Ascending aorta (tissue), 2 donors: ENCODE measurements around the gene GATAD2B. TPM values are rescaled to one million over a fixed set of nuclear protein-coding genes. Genes with fewer than 3 reads are reported as not detected.

Experiments
- DNase-seq, 2 donors: peaks; one replicate each; pipeline ENCODE4 v3.0.0-alpha.2; 2019; ENCODE audit warnings: low spot score in 2 of 2
- H3K27ac ChIP-seq, 2 donors: fragments of 200-600 bp; sonication (generic); one replicate each; pipeline ENCODE4 v1.5.1; 2016 to 2017; ENCODE audit warnings: mild to moderate bottlenecking in 1 of 2
- H3K27me3 ChIP-seq: fragments of 200-600 bp; sonication (generic); one replicate; pipeline ENCODE4 v1.5.1; 2017
- H3K36me3 ChIP-seq, 2 donors: fragments of 200-600 bp; sonication (generic); one replicate each; pipeline ENCODE4 v1.5.1; 2016
- H3K4me1 ChIP-seq, 2 donors: fragments of 200-600 bp; sonication (generic); one replicate each; pipeline ENCODE4 v1.5.1; 2016 to 2017; ENCODE audit warnings: mild to moderate bottlenecking in 1 of 2
- H3K4me3 ChIP-seq, 2 donors: fragments of 200-600 bp; sonication (generic); one replicate each; pipeline ENCODE4 v1.5.1; 2016 to 2017; ENCODE audit warnings: mild to moderate bottlenecking in 1 of 2
- H3K9me3 ChIP-seq, 2 donors: fragments of 200-600 bp; sonication (generic); one replicate each; pipeline ENCODE4 v1.5.1; 2016
- CTCF ChIP-seq, 3 experiments: fragments of 200-600 bp in 2 of 3; fragments of 450-650 bp in 1 of 3; sonication (generic) in 2 of 3; IDR thresholded peaks; one replicate each; pipeline ENCODE4 v1.5.1; 2016 to 2019; ENCODE audit warnings: antibody characterized with exemption in 3 of 3, mild to moderate bottlenecking in 1 of 3, moderate library complexity in 1 of 3
- intact Hi-C: fragments of 100-400 bp; cut with DNase I; formaldehyde crosslinking; loops from one replicate; pipeline ENCODE4 v1.15.1; 2023
- total RNA-seq: library from RNA; depleted of rRNA; stranded (reverse); fragments of >200 nt; gene quantifications from one replicate; pipeline ENCODE4 v1.1.0, GENCODE V29; 2016

Gene GATAD2B
- total RNA-seq, 1 donor from 2014 or later = 9.5 TPM

DNA sequence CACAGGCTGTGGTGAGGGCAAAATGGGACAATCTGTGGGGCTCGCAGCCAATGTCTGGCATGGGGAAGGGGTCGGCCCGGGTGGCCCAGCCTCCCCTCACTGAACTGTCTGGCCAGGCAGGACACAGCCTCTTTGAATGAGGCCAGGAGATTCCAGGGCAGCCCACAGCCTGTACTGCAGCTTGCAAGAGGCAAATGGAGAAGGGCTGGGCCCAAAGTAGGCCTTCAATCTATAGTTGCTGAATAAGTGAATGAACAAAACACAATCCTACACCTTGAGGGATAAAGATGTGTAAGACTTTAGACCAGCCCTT is 124.3 kb downstream of the GATAD2B start:
- DNase-seq = no peak
- Histone ChIP-seq H3K36me3 (no peaks in the 10 kb centered on the region), H3K27me3 (no peaks in the 10 kb centered on the region), H3K4me1 (no peaks in the 10 kb centered on the region), H3K4me3 (no peak overlapping the region), H3K9me3 (no peaks in the 10 kb centered on the region), H3K27ac (no peak overlapping the region)
- intact Hi-C loops = loop anchor here (10.0 kb wide), 1 partner anchor 356 kb away; the partner anchor contains the start of gene NUP210L
- no peak for TF ChIP-seq CTCF (IDR thresholded peaks at IDR 0.05)

GRCh38 chr1:153796786-153797659 is 125.7 kb downstream of the GATAD2B start:
- Histone ChIP-seq H3K27me3 (no peaks in the 10 kb centered on the region), H3K36me3 (no peaks in the 10 kb centered on the region), H3K27ac (no peak overlapping the region), H3K4me3 (no peak overlapping the region), H3K4me1 (no peaks in the 10 kb centered on the region), H3K9me3 (no peaks in the 10 kb centered on the region)
- peak in 1 of 2 donors; percentile 89 for DNase-seq
- intact Hi-C loops = loop anchor here (2.0 to 10.0 kb wide), 2 partner anchors 190 to 358 kb away; partner anchors contain the start of genes NUP210L and RAB13
- TF ChIP-seq CTCF (IDR thresholded peaks at IDR 0.05) = peak; percentile 88 to 92 (median 90)

DNA sequence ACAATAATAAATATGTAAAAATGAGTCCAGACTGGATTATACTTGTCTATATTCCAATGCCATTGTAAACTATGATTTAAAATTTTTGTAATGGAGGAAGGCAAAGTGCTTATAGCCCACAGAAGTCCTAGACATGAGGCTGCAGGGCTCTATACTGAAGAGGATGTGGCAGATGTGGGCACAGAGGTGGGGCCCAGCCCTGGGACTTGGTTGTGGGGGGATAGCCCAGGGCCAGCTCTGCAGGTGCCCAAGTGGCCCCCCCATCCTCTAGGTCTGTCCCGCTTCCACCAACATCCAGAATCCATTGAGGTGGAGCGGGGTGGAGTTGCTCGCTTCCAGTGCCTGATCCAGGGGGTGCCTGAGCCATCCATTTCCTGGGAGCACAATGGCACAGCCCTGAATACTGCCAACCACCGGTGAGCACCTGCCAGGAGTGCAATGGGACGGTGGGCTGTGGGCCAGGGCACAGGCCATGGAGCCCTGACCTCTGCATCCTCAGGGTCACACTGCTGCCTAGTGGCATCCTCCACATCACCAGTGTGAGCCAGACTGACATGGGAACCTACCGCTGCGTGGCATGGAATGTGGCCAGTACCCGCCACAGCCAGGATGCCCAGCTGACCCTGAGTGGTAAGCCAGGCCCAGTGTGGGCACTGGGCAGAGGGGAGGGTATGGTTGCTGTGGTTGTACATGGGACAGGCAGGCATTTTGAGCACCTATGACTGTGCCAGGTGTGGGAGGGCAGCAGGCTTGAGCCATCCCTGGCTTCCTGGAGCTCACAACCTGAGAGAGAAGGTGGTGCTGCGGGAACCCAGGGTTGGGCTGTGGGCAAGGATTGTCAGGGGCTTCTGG is 126.6 kb downstream of the GATAD2B start:
- no peaks in the 10 kb centered on the region for H3K27me3 ChIP-seq
- peaks cover 0 to 5% of the 10 kb centered on the region in 2 donors for H3K4me1 ChIP-seq
- no peak overlapping the region for H3K27ac ChIP-seq
- H3K9me3 ChIP-seq = no peaks in the 10 kb centered on the region
- H3K36me3 ChIP-seq = no peaks in the 10 kb centered on the region
- no peak for TF ChIP-seq CTCF (IDR thresholded peaks at IDR 0.05)
- no peak overlapping the region for H3K4me3 ChIP-seq
- no peak for DNase-seq
- intact Hi-C loops = loop anchor here (2.0 to 10.0 kb wide), 2 partner anchors 191 to 359 kb away; partner anchors contain the start of genes NUP210L and RAB13

DNA sequence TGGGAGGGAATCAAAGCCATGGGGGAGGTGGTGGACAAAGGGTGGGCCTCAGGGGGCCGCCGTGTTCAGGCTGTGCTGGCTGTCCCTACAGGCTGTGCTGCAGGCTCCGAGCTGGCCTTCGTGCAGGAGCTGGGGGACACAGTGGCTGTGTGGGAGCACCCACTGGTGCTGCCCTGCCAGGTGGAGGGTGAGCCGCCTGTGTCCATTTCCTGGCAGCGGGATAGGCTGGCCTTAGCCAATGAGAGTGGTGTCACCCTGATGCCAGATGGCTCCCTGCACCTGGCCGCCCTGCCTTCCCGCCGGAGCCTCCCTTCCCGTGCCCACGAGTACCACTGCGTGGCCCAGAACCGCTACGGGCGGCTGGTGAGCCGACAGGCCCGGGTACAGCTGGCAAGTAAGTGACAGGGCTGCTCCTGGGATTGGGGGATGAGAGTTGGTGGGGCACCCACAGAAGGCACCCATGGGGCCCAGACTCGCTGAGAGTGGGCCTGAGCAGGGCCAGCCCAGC is 127.4 kb downstream of the GATAD2B start:
- Histone ChIP-seq H3K27me3 (no peaks in the 10 kb centered on the region), H3K4me1 (peaks cover 0 to 5% of the 10 kb centered on the region in 2 donors), H3K27ac (no peak overlapping the region), H3K9me3 (no peaks in the 10 kb centered on the region), H3K4me3 (no peak overlapping the region), H3K36me3 (no peaks in the 10 kb centered on the region)
- no peak for TF ChIP-seq CTCF (IDR thresholded peaks at IDR 0.05)
- no peak for DNase-seq
- intact Hi-C loops = loop anchor here (10.0 kb wide), 1 partner anchor 359 kb away; the partner anchor contains the start of gene NUP210L

DNA sequence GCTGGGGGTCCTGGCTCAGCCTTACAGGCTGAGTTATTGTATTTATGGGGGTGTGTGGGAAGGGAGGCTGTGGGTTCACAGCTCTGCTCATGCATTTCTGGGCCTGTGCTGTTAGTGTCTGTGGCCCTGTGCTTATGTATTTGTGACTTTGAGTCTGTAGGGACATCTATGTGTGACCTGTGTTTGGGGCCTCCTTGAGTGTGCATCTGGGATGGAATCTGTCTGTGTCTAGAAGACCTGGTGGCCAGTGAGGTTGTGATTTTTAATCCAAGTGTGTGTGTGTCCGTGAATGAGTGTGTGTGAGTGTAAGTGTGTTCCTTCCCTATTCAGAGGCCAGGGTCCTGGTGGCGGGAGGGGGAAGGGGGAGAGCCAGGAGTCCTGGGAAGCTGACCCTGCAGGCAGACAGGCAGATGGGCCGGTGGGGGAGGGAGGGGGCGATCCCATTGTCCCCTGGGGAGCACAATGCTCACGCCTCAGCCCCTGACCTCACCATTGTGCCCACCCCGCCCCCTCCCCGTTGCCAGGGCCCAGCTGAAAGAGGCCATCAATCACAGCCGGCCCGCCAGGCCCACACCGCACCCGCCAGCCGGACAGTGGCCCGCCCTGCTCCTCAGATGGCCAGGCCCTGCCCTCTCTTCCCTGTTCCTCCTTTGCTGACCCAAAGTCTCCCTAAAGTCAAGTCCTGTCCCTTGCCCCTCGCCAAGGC is 128.0 kb downstream of the GATAD2B start:
- H3K27me3 ChIP-seq = no peaks in the 10 kb centered on the region
- no peak for DNase-seq
- H3K36me3 ChIP-seq = no peaks in the 10 kb centered on the region
- intact Hi-C loops = loop anchor here (10.0 kb wide), 1 partner anchor 360 kb away; the partner anchor contains the start of gene NUP210L
- H3K27ac ChIP-seq = no peak overlapping the region
- TF ChIP-seq CTCF (IDR thresholded peaks at IDR 0.05) = no peak
- no peaks in the 10 kb centered on the region for H3K9me3 ChIP-seq
- no peak overlapping the region for H3K4me3 ChIP-seq
- H3K4me1 ChIP-seq = peaks cover 0 to 6% of the 10 kb centered on the region in 2 donors
